ENCODE results near the gene SYNPO. TPM values are rescaled to one million over a fixed set of nuclear protein-coding genes. Genes with fewer than 3 reads are reported as not detected.

Gene SYNPO
- total and polyA plus RNA-seq, 2 donors from 2014 or later = 46.3 to 87.6 TPM

GRCh38 chr5:150618588-150619281 lies 21.7 kb upstream of the SYNPO start:
- intact Hi-C loops (cut with DNase I) = no loop called here
- H3K4me3 ChIP-seq (ENCODE audit: low read length in 3 of 3) = no peak overlapping the region
- H3K9ac ChIP-seq (ENCODE audit: low read length in 3 of 3) = no peak overlapping the region
- peaks cover 0 to 43% (median 25%) of the 10 kb centered on the region in 3 donors for H3K4me1 ChIP-seq (ENCODE audit: control insufficient read depth in 2 of 3, insufficient read depth in 2 of 3, low read depth in 1 of 3, low read length in 3 of 3)
- no peaks in the 10 kb centered on the region for H3K27me3 ChIP-seq (ENCODE audit: control insufficient read depth, insufficient read depth, low read length)
- no peak for TF ChIP-seq CTCF (IDR thresholded peaks at IDR 0.05; ENCODE audit: borderline replicate concordance, extremely low read depth, insufficient read depth)
- peak in 3 of 5 donors; percentile 75 to 90 (median 90) for DNase-seq
- no peaks in the 10 kb centered on the region for H3K9me3 ChIP-seq (ENCODE audit: control insufficient read depth in 2 of 3, insufficient read depth in 1 of 3, low read length in 3 of 3)
- FAIRE-seq = no peak
- H3K27ac ChIP-seq (ENCODE audit: low read depth in 2 of 2, low read length in 2 of 2) = peak overlapping the region; percentile 47 to 49
- no peaks in the 10 kb centered on the region for H3K36me3 ChIP-seq (ENCODE audit: control insufficient read depth in 2 of 3, insufficient read depth in 3 of 3, low read length in 3 of 3)

GRCh38 chr5:150619359-150620230 lies 20.9 kb upstream of the SYNPO start:
- no peaks in the 10 kb centered on the region for H3K9me3 ChIP-seq (ENCODE audit: control insufficient read depth in 2 of 3, insufficient read depth in 1 of 3, low read length in 3 of 3)
- peaks cover 0 to 39% (median 19%) of the 10 kb centered on the region in 3 donors for H3K4me1 ChIP-seq (ENCODE audit: control insufficient read depth in 2 of 3, insufficient read depth in 2 of 3, low read depth in 1 of 3, low read length in 3 of 3)
- FAIRE-seq (no peak), DNase-seq (peak in 1 of 5 donors; percentile 86)
- H3K27me3 ChIP-seq (ENCODE audit: control insufficient read depth, insufficient read depth, low read length) = no peaks in the 10 kb centered on the region
- peak overlapping the region; percentile 47 to 49 for H3K27ac ChIP-seq (ENCODE audit: low read depth in 2 of 2, low read length in 2 of 2)
- no peak overlapping the region for H3K4me3 ChIP-seq (ENCODE audit: low read length in 3 of 3)
- H3K36me3 ChIP-seq (ENCODE audit: control insufficient read depth in 2 of 3, insufficient read depth in 3 of 3, low read length in 3 of 3) = no peaks in the 10 kb centered on the region
- intact Hi-C loops (cut with DNase I) = no loop called here
- H3K9ac ChIP-seq (ENCODE audit: low read length in 3 of 3) = no peak overlapping the region
- TF ChIP-seq CTCF (IDR thresholded peaks at IDR 0.05; ENCODE audit: borderline replicate concordance, extremely low read depth, insufficient read depth) = no peak

GRCh38 chr5:150621301-150621700 lies 19.2 kb upstream of the SYNPO start:
- Histone ChIP-seq H3K4me1 (ENCODE audit: control insufficient read depth in 2 of 3, insufficient read depth in 2 of 3, low read depth in 1 of 3, low read length in 3 of 3) (peaks cover 0 to 26% (median 2%) of the 10 kb centered on the region in 3 donors), H3K27ac (ENCODE audit: low read depth in 2 of 2, low read length in 2 of 2) (peak overlapping the region in 1 of 2 donors; percentile 2), H3K36me3 (ENCODE audit: control insufficient read depth in 2 of 3, insufficient read depth in 3 of 3, low read length in 3 of 3) (no peaks in the 10 kb centered on the region), H3K9ac (ENCODE audit: low read length in 3 of 3) (no peak overlapping the region), H3K9me3 (ENCODE audit: control insufficient read depth in 2 of 3, insufficient read depth in 1 of 3, low read length in 3 of 3) (no peaks in the 10 kb centered on the region), H3K4me3 (ENCODE audit: low read length in 3 of 3) (no peak overlapping the region), H3K27me3 (ENCODE audit: control insufficient read depth, insufficient read depth, low read length) (no peaks in the 10 kb centered on the region)
- DNase-seq = no peak
- no peak for TF ChIP-seq CTCF (IDR thresholded peaks at IDR 0.05; ENCODE audit: borderline replicate concordance, extremely low read depth, insufficient read depth)
- FAIRE-seq = no peak
- intact Hi-C loops (cut with DNase I) = no loop called here
